ENCODE measurements around the gene RPL36.

DNA sequence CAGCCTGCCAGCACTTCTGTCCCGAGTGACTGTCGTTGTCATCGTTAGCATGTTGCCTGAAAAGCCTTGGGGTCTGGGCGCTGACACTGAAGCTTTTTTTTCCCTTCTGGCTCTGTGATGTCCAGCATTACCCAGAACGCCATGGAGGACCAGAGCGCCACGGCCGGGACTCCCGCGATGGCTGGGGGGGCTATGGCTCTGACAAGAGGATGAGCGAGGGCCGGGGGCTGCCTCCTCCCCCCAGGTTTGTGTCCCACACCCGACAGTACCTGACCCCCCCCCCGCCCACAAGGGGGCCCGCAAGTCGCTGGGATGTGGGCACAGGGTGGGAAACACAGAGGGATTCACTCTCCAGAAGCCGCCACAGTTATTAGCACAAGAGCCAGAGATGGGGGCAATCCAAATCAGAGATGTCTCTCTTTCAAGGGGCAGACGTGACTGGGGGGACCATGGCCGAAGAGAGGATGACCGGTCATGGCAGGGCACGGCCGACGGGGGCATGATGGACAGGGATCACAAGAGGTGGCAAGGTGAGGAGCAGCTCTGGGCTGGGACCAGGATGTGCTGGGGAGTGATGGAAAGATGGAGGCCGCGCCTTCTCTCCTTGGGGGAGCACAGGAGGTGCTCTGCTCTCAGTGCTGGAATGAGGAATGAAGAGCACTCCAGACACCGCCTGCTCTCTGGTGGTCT is 23.0 kb upstream of the RPL36 start:
- TF ChIP-seq POLR2A (IDR thresholded peaks at IDR 0.05; ENCODE audit: low read depth), result no peak
- no peak for TF ChIP-seq CTCF (IDR thresholded peaks at IDR 0.05)
